ENCODE results near the gene CDH4. TPM values are rescaled to one million over a fixed set of nuclear protein-coding genes. Genes with fewer than 3 reads are reported as not detected.

The CDH4 gene
- polyA plus RNA-seq, 2 donors: 0.02 to 0.05 TPM

- no peak overlapping the region for H3K4me3 ChIP-seq (ENCODE audit: low read depth in 1 of 2, low read length in 2 of 2)
- H3K27me3 ChIP-seq (ENCODE audit: control insufficient read depth in 1 of 2, insufficient read depth in 2 of 2, low read length in 2 of 2): peaks cover 0 to 3% of the 10 kb centered on the region in 2 donors
- H3K9me3 ChIP-seq (ENCODE audit: control insufficient read depth in 2 of 2, insufficient read depth in 1 of 2, low read depth in 1 of 2, low read length in 1 of 2): no peaks in the 10 kb centered on the region
- H3K27ac ChIP-seq (ENCODE audit: low read depth in 2 of 2, low read length in 1 of 2): no peak overlapping the region
- 90 to 94% methylated on average over 2 of the region's 2 CpGs for WGBS, 2 donors
- no peaks in the 10 kb centered on the region for H3K36me3 ChIP-seq (ENCODE audit: control insufficient read depth in 2 of 2, insufficient read depth in 2 of 2, low read length in 1 of 2)
- H3K4me1 ChIP-seq (ENCODE audit: control insufficient read depth in 2 of 2, insufficient read depth in 2 of 2, low read length in 1 of 2): peaks cover 0 to 3% of the 10 kb centered on the region in 2 donors
These were observed 538.2 kb downstream of the CDH4 start for GRCh38 chr20:61790116-61790827.

DNA sequence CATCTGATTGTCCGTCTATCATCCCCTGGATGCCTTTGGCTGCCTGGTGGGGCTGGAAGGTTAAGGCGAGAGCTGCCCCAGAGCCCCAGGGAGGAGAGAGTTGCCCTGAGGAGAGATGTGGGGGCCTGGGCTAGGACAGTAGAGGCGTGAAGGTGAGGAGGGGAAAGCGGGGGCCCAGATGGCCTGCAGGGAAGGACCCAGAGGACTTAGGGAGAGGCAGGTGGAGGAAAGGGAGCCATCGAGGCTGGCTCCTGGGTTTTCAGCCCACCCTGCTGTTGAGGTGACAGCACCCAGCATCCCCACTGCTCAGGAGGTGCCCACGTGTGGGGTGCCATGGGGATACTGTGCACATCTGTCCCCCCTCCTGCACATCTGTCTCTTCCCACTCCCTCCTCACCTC is 539.9 kb downstream of the CDH4 start:
- Histone ChIP-seq H3K4me1 (ENCODE audit: control insufficient read depth in 2 of 2, insufficient read depth in 2 of 2, low read length in 1 of 2) (peaks cover 0 to 3% of the 10 kb centered on the region in 2 donors), H3K27ac (ENCODE audit: low read depth in 2 of 2, low read length in 1 of 2) (no peak overlapping the region), H3K27me3 (ENCODE audit: control insufficient read depth in 1 of 2, insufficient read depth in 2 of 2, low read length in 2 of 2) (no peaks in the 10 kb centered on the region), H3K4me3 (ENCODE audit: low read depth in 1 of 2, low read length in 2 of 2) (no peak overlapping the region), H3K9me3 (ENCODE audit: control insufficient read depth in 2 of 2, insufficient read depth in 1 of 2, low read depth in 1 of 2, low read length in 1 of 2) (no peaks in the 10 kb centered on the region), H3K36me3 (ENCODE audit: control insufficient read depth in 2 of 2, insufficient read depth in 2 of 2, low read length in 1 of 2) (no peaks in the 10 kb centered on the region)
- WGBS, 2 donors: 77 to 85% methylated on average over 6 of the region's 6 CpGs

GRCh38 chr20:61795669-61796630 is 543.9 kb downstream of the CDH4 start:
- Histone ChIP-seq H3K4me3 (ENCODE audit: low read depth in 1 of 2, low read length in 2 of 2) (no peak overlapping the region), H3K9me3 (ENCODE audit: control insufficient read depth in 2 of 2, insufficient read depth in 1 of 2, low read depth in 1 of 2, low read length in 1 of 2) (peaks cover 0 to 3% of the 10 kb centered on the region in 2 donors), H3K36me3 (ENCODE audit: control insufficient read depth in 2 of 2, insufficient read depth in 2 of 2, low read length in 1 of 2) (no peaks in the 10 kb centered on the region), H3K27ac (ENCODE audit: low read depth in 2 of 2, low read length in 1 of 2) (no peak overlapping the region), H3K27me3 (ENCODE audit: control insufficient read depth in 1 of 2, insufficient read depth in 2 of 2, low read length in 2 of 2) (no peaks in the 10 kb centered on the region), H3K4me1 (ENCODE audit: control insufficient read depth in 2 of 2, insufficient read depth in 2 of 2, low read length in 1 of 2) (no peaks in the 10 kb centered on the region)
- 61 to 70% methylated on average over 15 of the region's 15 CpGs for WGBS, 2 donors

DNA sequence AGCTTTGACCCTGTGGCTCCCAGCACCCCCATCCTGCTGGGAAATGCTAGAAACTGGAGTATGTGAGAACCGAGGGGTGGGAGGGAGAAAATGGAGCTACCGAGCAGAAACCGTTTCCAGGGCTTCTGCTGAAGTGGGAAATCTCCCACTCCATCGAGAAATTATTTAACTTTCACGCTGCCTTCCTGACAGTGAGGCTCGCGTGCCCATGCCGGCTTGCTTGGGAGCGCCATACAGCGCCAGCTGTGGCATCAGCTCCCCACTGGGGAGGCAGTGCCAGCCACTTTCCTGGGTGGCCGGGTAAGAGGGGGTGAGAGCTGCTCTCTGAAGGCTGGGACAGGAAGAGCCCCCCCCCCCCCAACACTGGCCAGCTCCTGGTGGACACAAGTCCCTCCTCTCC is 544.7 kb downstream of the CDH4 start:
- H3K27ac ChIP-seq (ENCODE audit: low read depth in 2 of 2, low read length in 1 of 2): no peak overlapping the region
- no peak overlapping the region for H3K4me3 ChIP-seq (ENCODE audit: low read depth in 1 of 2, low read length in 2 of 2)
- no peaks in the 10 kb centered on the region for H3K36me3 ChIP-seq (ENCODE audit: control insufficient read depth in 2 of 2, insufficient read depth in 2 of 2, low read length in 1 of 2)
- no peaks in the 10 kb centered on the region for H3K4me1 ChIP-seq (ENCODE audit: control insufficient read depth in 2 of 2, insufficient read depth in 2 of 2, low read length in 1 of 2)
- WGBS, 2 donors: 60 to 74% methylated on average over 11 of the region's 11 CpGs
- peaks cover 0 to 3% of the 10 kb centered on the region in 2 donors for H3K9me3 ChIP-seq (ENCODE audit: control insufficient read depth in 2 of 2, insufficient read depth in 1 of 2, low read depth in 1 of 2, low read length in 1 of 2)
- no peaks in the 10 kb centered on the region for H3K27me3 ChIP-seq (ENCODE audit: control insufficient read depth in 1 of 2, insufficient read depth in 2 of 2, low read length in 2 of 2)

- no peaks in the 10 kb centered on the region for H3K27me3 ChIP-seq (ENCODE audit: control insufficient read depth in 1 of 2, insufficient read depth in 2 of 2, low read length in 2 of 2)
- 68 to 72% methylated on average over 7 of the region's 7 CpGs for WGBS, 2 donors
- H3K27ac ChIP-seq (ENCODE audit: low read depth in 2 of 2, low read length in 1 of 2): no peak overlapping the region
- no peaks in the 10 kb centered on the region for H3K4me1 ChIP-seq (ENCODE audit: control insufficient read depth in 2 of 2, insufficient read depth in 2 of 2, low read length in 1 of 2)
- H3K9me3 ChIP-seq (ENCODE audit: control insufficient read depth in 2 of 2, insufficient read depth in 1 of 2, low read depth in 1 of 2, low read length in 1 of 2): peaks cover 0 to 3% of the 10 kb centered on the region in 2 donors
- no peaks in the 10 kb centered on the region for H3K36me3 ChIP-seq (ENCODE audit: control insufficient read depth in 2 of 2, insufficient read depth in 2 of 2, low read length in 1 of 2)
- no peak overlapping the region for H3K4me3 ChIP-seq (ENCODE audit: low read depth in 1 of 2, low read length in 2 of 2)
These were observed 545.1 kb downstream of the CDH4 start for GRCh38 chr20:61797200-61797599.

DNA sequence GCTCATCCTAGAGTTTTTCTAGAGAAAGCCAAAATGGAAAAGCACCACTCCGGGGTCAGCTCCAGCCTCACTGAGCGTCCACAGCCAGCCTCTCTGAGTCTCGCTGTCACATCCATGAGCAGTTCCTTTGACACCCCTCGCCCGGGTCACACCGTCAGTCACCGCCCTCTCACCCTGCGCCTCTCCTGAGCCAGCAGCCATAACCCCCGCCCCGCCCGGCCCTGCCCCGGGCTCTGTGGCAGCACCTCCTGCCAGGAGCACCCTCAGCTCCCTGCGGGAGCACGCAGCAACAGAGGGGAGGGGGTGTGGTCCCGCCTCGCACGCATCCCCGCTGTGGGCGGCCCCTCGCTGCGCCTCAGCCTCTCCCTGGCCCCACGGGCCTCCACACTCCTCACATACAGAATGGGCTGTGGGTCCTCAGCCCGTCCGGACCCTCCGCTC is 545.9 kb downstream of the CDH4 start:
- Histone ChIP-seq H3K4me1 (ENCODE audit: control insufficient read depth in 2 of 2, insufficient read depth in 2 of 2, low read length in 1 of 2) (no peaks in the 10 kb centered on the region), H3K9me3 (ENCODE audit: control insufficient read depth in 2 of 2, insufficient read depth in 1 of 2, low read depth in 1 of 2, low read length in 1 of 2) (peaks cover 0 to 3% of the 10 kb centered on the region in 2 donors), H3K27ac (ENCODE audit: low read depth in 2 of 2, low read length in 1 of 2) (no peak overlapping the region), H3K27me3 (ENCODE audit: control insufficient read depth in 1 of 2, insufficient read depth in 2 of 2, low read length in 2 of 2) (no peaks in the 10 kb centered on the region), H3K36me3 (ENCODE audit: control insufficient read depth in 2 of 2, insufficient read depth in 2 of 2, low read length in 1 of 2) (no peaks in the 10 kb centered on the region), H3K4me3 (ENCODE audit: low read depth in 1 of 2, low read length in 2 of 2) (no peak overlapping the region)
- 80 to 82% methylated on average over 23 to 25 of the region's 25 CpGs for WGBS, 2 donors

- 77 to 87% methylated on average over 16 of the region's 16 CpGs for WGBS, 2 donors
- H3K36me3 ChIP-seq (ENCODE audit: control insufficient read depth in 2 of 2, insufficient read depth in 2 of 2, low read length in 1 of 2): no peaks in the 10 kb centered on the region
- H3K9me3 ChIP-seq (ENCODE audit: control insufficient read depth in 2 of 2, insufficient read depth in 1 of 2, low read depth in 1 of 2, low read length in 1 of 2): peaks cover 0 to 3% of the 10 kb centered on the region in 2 donors
- no peaks in the 10 kb centered on the region for H3K27me3 ChIP-seq (ENCODE audit: control insufficient read depth in 1 of 2, insufficient read depth in 2 of 2, low read length in 2 of 2)
- no peak overlapping the region for H3K27ac ChIP-seq (ENCODE audit: low read depth in 2 of 2, low read length in 1 of 2)
- H3K4me1 ChIP-seq (ENCODE audit: control insufficient read depth in 2 of 2, insufficient read depth in 2 of 2, low read length in 1 of 2): no peaks in the 10 kb centered on the region
- no peak overlapping the region for H3K4me3 ChIP-seq (ENCODE audit: low read depth in 1 of 2, low read length in 2 of 2)
These were observed 546.6 kb downstream of the CDH4 start for GRCh38 chr20:61798632-61799031.

DNA sequence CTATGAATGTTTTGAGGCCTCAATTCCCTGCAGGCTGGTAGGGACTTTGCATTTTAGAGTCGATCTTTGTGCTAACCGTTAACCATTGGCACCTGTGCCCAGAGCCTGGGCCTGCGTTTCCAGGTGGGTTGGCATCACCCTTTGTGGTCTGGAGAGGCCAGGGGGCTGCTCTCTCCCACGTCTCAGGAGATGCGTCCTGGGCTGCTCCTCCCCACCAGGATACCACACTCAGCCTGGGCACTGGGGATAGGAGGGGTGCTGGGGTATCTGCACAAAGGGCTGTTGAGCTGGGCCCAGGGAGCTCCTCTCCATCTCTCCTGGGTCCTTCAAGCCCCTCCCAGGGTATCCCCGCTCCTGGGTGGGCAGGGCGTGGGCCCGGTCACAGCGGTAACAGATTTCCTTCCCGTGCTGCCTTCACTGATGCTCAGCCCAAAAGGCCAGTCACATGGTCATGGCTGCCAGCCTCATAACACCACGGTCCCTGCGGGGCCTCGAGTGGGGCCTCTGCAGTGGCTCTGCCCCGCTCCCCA is 547.4 kb downstream of the CDH4 start:
- H3K36me3 ChIP-seq (ENCODE audit: control insufficient read depth in 2 of 2, insufficient read depth in 2 of 2, low read length in 1 of 2): no peaks in the 10 kb centered on the region
- H3K9me3 ChIP-seq (ENCODE audit: control insufficient read depth in 2 of 2, insufficient read depth in 1 of 2, low read depth in 1 of 2, low read length in 1 of 2): peaks cover 0 to 3% of the 10 kb centered on the region in 2 donors
- H3K4me3 ChIP-seq (ENCODE audit: low read depth in 1 of 2, low read length in 2 of 2): no peak overlapping the region
- H3K27me3 ChIP-seq (ENCODE audit: control insufficient read depth in 1 of 2, insufficient read depth in 2 of 2, low read length in 2 of 2): no peaks in the 10 kb centered on the region
- H3K27ac ChIP-seq (ENCODE audit: low read depth in 2 of 2, low read length in 1 of 2): no peak overlapping the region
- H3K4me1 ChIP-seq (ENCODE audit: control insufficient read depth in 2 of 2, insufficient read depth in 2 of 2, low read length in 1 of 2): peaks cover 0 to 2% of the 10 kb centered on the region in 2 donors
- 79 to 84% methylated on average over 14 of the region's 14 CpGs for WGBS, 2 donors

DNA sequence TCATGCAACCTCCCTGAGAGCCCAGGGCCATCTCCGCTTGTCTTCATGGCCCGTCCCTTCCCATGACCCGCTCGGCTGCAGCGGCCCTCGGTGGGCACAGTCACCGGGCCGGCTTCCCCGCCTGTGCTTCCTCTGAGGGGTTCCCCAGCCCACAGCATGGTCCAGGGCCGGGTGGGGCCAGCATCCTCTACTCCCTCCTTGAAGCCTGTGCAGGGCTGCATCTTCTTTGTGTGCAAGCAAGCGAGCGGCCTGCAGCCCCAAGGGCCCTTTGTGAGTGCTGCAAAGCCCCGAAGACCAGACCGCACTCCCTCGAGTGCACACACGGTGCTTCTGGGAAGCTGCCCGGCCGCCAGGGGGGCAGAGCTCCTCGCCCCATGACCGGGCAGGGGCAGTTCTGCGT is 547.9 kb downstream of the CDH4 start:
- peaks cover 0 to 2% of the 10 kb centered on the region in 2 donors for H3K4me1 ChIP-seq (ENCODE audit: control insufficient read depth in 2 of 2, insufficient read depth in 2 of 2, low read length in 1 of 2)
- H3K27me3 ChIP-seq (ENCODE audit: control insufficient read depth in 1 of 2, insufficient read depth in 2 of 2, low read length in 2 of 2): no peaks in the 10 kb centered on the region
- WGBS, 2 donors: 86 to 89% methylated on average over 19 to 21 of the region's 21 CpGs
- no peaks in the 10 kb centered on the region for H3K36me3 ChIP-seq (ENCODE audit: control insufficient read depth in 2 of 2, insufficient read depth in 2 of 2, low read length in 1 of 2)
- no peak overlapping the region for H3K27ac ChIP-seq (ENCODE audit: low read depth in 2 of 2, low read length in 1 of 2)
- peaks cover 0 to 3% of the 10 kb centered on the region in 2 donors for H3K9me3 ChIP-seq (ENCODE audit: control insufficient read depth in 2 of 2, insufficient read depth in 1 of 2, low read depth in 1 of 2, low read length in 1 of 2)
- H3K4me3 ChIP-seq (ENCODE audit: low read depth in 1 of 2, low read length in 2 of 2): no peak overlapping the region
